Transverse colon (tissue), 4 donors: Measurements from ENCODE around the gene MDFIC2.

Experiments used
- EP300 ChIP-seq: sonication (generic); formaldehyde crosslinking; IDR thresholded peaks from one replicate; pipeline ENCODE4 v1.6.1; 2017; ENCODE audit warnings: antibody characterized with exemption, low read depth
- POLR2A ChIP-seq: fragments of 450-650 bp; IDR thresholded peaks from one replicate; pipeline ENCODE4 v1.6.1; 2016; ENCODE audit warnings: antibody characterized with exemption, mild to moderate bottlenecking, moderate library complexity
- POLR2AphosphoS5 ChIP-seq, 3 donors: sonication (generic); formaldehyde crosslinking; IDR thresholded peaks; one replicate each; pipeline ENCODE4 v1.6.1; 2016; ENCODE audit warnings: antibody characterized with exemption in 3 of 3
- TF ChIP-seq, protein P1 (sequence below), 5 experiments: fragments of 200-600 bp in 3 of 5; fragments of 450-650 bp in 2 of 5; sonication (generic) in 3 of 5; IDR thresholded peaks; 1 replicate in 2 of 5; 2 replicates in 3 of 5; pipeline ENCODE4 v1.5.1; 2016 to 2017; ENCODE audit warnings: antibody characterized with exemption in 5 of 5, inconsistent platforms in 3 of 5, mild to moderate bottlenecking in 2 of 5, moderate library complexity in 1 of 5

DNA sequence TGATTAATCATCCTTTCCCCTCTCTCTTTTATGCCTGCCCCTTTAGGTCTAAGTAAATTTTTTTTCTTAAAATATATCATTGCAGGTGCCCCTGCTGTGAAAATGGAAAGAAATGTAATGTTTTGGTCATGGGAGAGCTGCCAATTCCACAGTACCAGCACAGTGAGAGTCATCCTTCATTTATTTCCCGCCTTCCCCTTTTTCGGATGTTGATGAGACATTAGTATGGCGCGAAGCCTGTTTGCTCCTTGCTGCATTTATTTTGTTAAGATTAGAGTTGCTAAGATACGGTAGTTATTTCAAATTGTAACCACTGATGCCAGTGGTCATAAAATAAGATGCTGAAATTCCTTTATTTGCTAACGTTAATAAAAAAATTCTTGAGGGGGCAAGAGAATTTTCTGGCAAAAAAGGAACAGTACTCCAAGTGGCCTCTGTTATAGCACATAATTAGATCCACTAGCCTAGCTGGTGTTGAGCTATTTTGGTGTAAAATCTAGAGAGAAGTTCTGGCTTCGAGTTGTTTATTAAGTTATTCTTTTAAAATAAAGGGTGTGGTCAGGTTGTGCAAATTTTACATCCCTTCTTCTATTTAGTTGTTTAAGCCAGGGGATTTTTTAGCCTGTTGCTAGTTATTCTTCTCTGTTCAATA is 62.8 kb downstream of the MDFIC2 start:
- TF ChIP-seq, protein P1, sequence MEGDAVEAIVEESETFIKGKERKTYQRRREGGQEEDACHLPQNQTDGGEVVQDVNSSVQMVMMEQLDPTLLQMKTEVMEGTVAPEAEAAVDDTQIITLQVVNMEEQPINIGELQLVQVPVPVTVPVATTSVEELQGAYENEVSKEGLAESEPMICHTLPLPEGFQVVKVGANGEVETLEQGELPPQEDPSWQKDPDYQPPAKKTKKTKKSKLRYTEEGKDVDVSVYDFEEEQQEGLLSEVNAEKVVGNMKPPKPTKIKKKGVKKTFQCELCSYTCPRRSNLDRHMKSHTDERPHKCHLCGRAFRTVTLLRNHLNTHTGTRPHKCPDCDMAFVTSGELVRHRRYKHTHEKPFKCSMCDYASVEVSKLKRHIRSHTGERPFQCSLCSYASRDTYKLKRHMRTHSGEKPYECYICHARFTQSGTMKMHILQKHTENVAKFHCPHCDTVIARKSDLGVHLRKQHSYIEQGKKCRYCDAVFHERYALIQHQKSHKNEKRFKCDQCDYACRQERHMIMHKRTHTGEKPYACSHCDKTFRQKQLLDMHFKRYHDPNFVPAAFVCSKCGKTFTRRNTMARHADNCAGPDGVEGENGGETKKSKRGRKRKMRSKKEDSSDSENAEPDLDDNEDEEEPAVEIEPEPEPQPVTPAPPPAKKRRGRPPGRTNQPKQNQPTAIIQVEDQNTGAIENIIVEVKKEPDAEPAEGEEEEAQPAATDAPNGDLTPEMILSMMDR (IDR thresholded peaks at IDR 0.05): no peak
- TF ChIP-seq POLR2AphosphoS5 (IDR thresholded peaks at IDR 0.05): no peak
- TF ChIP-seq POLR2A: no peak
- TF ChIP-seq EP300: no peak
